ENCODE results near the gene USP35. TPM values are rescaled to one million over a fixed set of nuclear protein-coding genes. Genes with fewer than 3 reads are reported as not detected.

USP35 gene
- total RNA-seq, 4 donors from 2014 or later, result 4.6 to 6.1 (median 5.4) TPM

- Histone ChIP-seq H3K4me3 (no peak overlapping the region), H3K9me3 (no peaks in the 10 kb centered on the region), H3K36me3 (no peaks in the 10 kb centered on the region), H3K27me3 (no peaks in the 10 kb centered on the region), H3K4me1 (peaks cover 9 to 10% of the 10 kb centered on the region in 2 donors), H3K27ac (peak overlapping the region in 1 of 4 donors; percentile 57)
- in situ Hi-C loops (cut with MboI; ENCODE audit: low sequenced_read_pairs in 4 of 4), result no loop called here
- DNase-seq, result no peak
- TF ChIP-seq POLR2A (IDR thresholded peaks at IDR 0.05), result no peak
- no peak for TF ChIP-seq CTCF (IDR thresholded peaks at IDR 0.05 in 4 of 5, conservative IDR thresholded peaks at IDR 0.05 in 1 of 5)
- intact Hi-C loops (cut with DNase I; ENCODE audit: low total_unique reads), result no loop called here
- ATAC-seq, result no peak
These were observed 73.1 kb downstream of the USP35 start for GRCh38 chr11:78261828-78262227.

DNA sequence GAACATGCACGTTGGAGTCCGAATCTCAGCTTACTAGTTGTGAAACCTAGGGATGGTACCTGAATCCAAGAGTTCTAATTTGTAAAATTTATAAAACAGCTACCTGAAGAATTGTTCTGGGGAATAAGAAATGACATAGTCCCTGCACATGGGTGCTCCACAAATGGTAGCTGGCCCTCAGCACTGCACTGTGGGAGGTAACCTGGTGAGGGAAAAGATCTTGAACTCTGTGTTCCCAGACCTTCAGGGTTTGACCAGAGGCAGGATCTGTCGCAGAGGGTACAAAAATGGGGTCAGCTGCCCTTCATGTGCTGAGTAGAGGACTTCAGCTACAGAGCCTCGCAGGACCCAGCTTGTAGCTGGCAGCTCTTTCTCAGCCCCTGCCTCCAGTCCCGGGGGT lies 73.5 kb downstream of the USP35 start:
- Histone ChIP-seq H3K27ac (peak overlapping the region in 1 of 4 donors; percentile 57), H3K4me3 (no peak overlapping the region), H3K27me3 (no peaks in the 10 kb centered on the region), H3K9me3 (no peaks in the 10 kb centered on the region), H3K4me1 (peaks cover 9 to 10% of the 10 kb centered on the region in 2 donors), H3K36me3 (no peaks in the 10 kb centered on the region)
- TF ChIP-seq POLR2A (IDR thresholded peaks at IDR 0.05) (no peak), CTCF (IDR thresholded peaks at IDR 0.05 in 4 of 5, conservative IDR thresholded peaks at IDR 0.05 in 1 of 5) (no peak)
- ATAC-seq (no peak), DNase-seq (no peak)
- in situ Hi-C loops (cut with MboI; ENCODE audit: low sequenced_read_pairs in 4 of 4), result no loop called here
- intact Hi-C loops (cut with DNase I; ENCODE audit: low total_unique reads), result no loop called here

GRCh38 chr11:78262691-78263090 lies 74.0 kb downstream of the USP35 start:
- intact Hi-C loops (cut with DNase I; ENCODE audit: low total_unique reads), result no loop called here
- Histone ChIP-seq H3K27me3 (no peaks in the 10 kb centered on the region), H3K4me3 (no peak overlapping the region), H3K27ac (peak overlapping the region in 1 of 4 donors; percentile 57), H3K36me3 (no peaks in the 10 kb centered on the region), H3K9me3 (no peaks in the 10 kb centered on the region), H3K4me1 (peaks cover 9 to 10% of the 10 kb centered on the region in 2 donors)
- no peak for TF ChIP-seq CTCF (IDR thresholded peaks at IDR 0.05 in 4 of 5, conservative IDR thresholded peaks at IDR 0.05 in 1 of 5)
- no peak for TF ChIP-seq POLR2A (IDR thresholded peaks at IDR 0.05)
- in situ Hi-C loops (cut with MboI; ENCODE audit: low sequenced_read_pairs in 4 of 4), result no loop called here
- ATAC-seq (no peak), DNase-seq (no peak)

Other genes with a start within 250 kb of the USP35 start
- gene INTS4, start 194.3 kb upstream of the USP35 start, total RNA-seq, result 10 to 100 TPM in 3 of 4 donors, 1 to 10 TPM in 1; 10.0 to 13.8 (median 11.9) TPM
- under 1 TPM in 2 of 4 donors, not detected in 2; 0.25 to 0.38 TPM for gene KCTD14, start 165.6 kb upstream of the USP35 start, total RNA-seq
- gene THRSP, start 125.1 kb upstream of the USP35 start, total RNA-seq, result 10 to 100 TPM in 2 of 4 donors, under 1 TPM in 1, not detected in 1; 0.67 to 31.3 (median 14.0) TPM
- 100 to 1,000 TPM in 3 of 4 donors, 10 to 100 TPM in 1; 83.7 to 207 (median 156) TPM for gene NDUFC2, start 109.1 kb upstream of the USP35 start, total RNA-seq
- gene ALG8, start 49.3 kb upstream of the USP35 start, total RNA-seq, result 10 to 100 TPM in 2 of 4 donors, 1 to 10 TPM in 2; 9.0 to 12.9 (median 10.9) TPM
- 10 to 100 TPM in 3 of 4 donors, 1 to 10 TPM in 1; 6.0 to 18.9 (median 15.8) TPM for gene KCTD21, start 293 bp upstream of the USP35 start, total RNA-seq
- 10 to 100 TPM in 3 of 4 donors, 1 to 10 TPM in 1; 4.9 to 68.0 (median 25.8) TPM for gene GAB2, start 228.9 kb downstream of the USP35 start, total RNA-seq